GM19438 (cell line): ENCODE results near the gene ACOT2.
"Not testable (repeated sequence)": the region's sequence is repeated elsewhere in the genome, so short reads cannot be mapped to it uniquely, and the experiment has no call there.

Experiments used
- ATAC-seq: cut with Tn5 transposase; IDR thresholded peaks from one replicate; pipeline ENCODE4 v1.9.1; 2021; ENCODE audit warnings: low read depth; ENCODE audit not compliant: unreplicated experiment

ACOT2 gene, protein sequence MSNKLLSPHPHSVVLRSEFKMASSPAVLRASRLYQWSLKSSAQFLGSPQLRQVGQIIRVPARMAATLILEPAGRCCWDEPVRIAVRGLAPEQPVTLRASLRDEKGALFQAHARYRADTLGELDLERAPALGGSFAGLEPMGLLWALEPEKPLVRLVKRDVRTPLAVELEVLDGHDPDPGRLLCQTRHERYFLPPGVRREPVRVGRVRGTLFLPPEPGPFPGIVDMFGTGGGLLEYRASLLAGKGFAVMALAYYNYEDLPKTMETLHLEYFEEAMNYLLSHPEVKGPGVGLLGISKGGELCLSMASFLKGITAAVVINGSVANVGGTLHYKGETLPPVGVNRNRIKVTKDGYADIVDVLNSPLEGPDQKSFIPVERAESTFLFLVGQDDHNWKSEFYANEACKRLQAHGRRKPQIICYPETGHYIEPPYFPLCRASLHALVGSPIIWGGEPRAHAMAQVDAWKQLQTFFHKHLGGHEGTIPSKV

DNA sequence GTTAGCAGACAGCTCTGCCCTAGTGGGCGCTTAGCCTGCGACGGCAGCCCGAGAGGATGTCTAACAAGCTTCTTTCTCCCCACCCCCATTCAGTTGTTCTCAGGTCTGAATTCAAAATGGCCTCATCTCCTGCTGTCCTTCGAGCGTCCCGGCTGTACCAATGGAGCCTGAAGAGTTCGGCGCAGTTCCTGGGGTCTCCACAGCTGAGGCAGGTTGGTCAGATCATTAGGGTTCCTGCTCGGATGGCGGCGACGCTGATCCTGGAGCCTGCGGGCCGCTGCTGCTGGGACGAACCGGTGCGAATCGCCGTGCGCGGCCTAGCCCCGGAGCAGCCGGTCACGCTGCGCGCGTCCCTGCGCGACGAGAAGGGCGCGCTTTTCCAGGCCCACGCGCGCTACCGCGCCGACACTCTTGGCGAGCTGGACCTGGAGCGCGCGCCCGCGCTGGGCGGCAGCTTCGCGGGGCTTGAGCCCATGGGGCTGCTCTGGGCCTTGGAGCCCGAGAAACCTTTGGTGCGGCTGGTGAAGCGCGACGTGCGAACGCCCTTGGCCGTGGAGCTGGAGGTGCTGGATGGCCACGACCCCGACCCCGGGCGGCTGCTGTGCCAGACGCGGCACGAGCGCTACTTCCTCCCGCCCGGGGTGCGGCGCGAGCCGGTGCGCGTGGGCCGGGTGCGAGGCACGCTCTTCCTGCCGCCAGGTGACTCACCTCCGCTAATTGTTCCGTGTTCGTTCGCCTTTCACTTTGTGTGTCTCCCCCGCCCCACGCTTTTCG is at the start of gene ACOT2:
Gene ACOT2, plus strand, starts transcription at position 29 of the 774 bp plus-strand sequence. Its CDS starts 28 bp downstream, at position 57.
- peak; percentile 50 for ATAC-seq

DNA sequence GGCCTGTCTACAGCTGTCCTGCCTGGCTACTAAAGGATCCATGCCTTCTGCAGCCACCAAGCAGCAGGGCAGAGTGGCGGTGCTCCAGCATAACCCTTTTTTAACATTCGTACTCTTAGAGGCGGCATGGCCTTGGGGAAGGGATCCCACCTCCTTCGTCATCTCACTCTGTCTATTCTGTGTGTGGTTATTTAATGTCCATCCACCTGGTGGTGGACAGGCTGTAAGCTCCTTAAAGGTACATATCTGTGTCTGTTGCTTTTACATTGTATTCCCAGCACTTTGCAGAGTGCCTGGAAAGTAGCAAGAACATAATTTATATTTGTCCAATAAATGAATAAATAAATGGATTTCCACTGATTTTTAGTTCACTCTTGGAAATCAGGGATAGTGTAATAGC is 47.8 kb upstream of the ACOT2 start:
- ATAC-seq: no peak

DNA sequence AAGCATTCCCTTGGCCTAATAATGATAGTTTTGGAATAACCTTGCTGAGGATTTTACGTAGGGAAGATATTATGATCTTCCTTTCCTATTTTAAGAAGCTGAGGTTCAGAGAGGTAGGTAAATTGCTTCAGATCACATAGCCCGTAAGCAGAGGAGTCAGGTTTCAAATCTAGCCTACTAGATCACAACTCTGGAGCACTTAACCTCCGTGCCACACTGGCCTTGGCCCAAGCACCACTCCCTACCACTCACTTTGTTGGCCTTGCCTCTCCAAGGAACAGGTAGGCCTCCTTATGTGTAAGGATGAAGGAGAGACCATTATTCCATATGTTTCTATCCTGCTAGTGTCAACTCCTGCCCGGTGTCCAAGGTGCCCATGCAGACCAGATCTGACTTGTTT is 44.5 kb upstream of the ACOT2 start:
- ATAC-seq: no peak

DNA sequence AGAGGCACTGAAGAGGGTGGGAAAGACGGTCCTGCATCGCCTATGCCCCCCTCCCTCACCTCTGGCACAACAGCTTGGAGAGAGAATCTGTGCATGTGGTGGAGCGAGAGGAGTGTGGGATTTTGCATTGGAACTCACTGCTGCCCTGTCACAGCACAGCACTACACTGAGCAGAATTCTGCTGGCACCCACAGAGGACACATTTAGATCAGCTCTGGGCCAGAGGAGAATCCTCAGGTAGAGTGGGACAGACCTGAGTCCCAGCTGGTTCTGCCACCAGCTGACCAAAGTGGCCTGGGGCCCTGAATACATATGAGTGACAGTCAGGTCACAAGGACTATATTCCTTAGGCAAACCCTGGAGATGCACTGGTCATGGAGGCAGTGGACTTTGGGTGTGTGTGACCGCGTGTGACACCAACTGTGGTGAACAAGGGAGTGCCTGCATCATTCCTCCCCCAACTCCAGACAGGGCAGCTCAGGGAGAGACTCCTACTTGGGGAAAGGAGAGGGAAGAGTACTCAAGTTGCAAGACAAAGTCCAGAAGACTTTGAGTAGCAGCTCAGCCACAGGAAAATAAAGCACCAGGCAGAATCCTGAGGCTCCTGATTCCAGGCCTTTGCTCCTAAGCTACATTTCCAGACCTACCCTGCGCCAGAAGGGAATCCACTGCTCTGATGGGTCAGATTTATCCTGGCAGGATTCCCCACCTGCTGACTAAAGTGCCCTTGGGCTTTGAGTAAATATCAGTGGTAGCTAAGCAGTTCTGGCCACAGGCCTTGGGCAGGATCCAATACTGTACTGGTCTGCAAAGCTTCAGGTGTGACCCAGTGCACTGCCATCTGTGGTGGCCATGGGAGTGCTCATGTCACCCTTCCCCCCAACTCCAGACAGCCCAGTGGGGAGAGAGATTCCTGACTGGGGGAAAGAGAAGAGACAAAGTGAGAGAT is 42.7 kb upstream of the ACOT2 start:
- ATAC-seq: no peak

DNA sequence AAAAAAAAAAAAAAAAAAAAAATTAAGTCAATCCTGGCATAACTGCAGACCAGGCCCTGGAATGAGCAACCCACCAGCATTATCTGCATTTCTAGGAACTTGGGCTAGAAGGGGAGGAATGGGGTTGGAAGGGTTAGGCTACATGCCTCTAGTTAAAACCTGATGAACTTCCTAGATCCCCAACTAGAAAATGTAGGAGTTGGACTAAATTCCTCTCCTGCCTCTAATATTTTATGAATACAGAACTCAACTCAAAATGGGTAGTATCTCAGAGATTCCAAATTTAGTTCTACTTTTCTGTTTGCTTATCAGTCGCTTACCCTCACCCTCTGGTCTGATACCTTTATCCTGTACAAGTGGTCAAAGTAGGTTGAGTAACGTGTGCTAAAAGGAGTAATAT is 39.7 kb upstream of the ACOT2 start:
- ATAC-seq: not testable (repeated sequence)

DNA sequence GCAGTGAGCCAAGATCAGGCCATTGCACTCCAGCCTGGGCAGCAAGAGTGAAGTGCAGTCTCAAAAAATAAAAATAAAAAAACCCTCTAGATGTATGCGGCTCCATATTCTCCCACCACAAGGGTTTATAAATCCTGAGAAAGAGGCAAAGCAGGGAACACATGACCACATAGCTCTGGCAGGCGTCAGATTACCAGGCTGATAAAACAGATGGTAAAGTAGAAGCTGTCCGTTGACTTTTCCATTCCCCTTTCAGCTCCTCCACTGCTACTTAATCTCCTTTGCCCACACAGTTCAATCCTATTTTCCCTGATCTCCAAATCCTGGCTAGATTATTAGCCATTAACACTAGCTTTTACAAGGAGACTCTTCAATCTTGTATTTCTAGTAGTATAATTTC is 37.0 kb upstream of the ACOT2 start:
- not testable (repeated sequence) for ATAC-seq

DNA sequence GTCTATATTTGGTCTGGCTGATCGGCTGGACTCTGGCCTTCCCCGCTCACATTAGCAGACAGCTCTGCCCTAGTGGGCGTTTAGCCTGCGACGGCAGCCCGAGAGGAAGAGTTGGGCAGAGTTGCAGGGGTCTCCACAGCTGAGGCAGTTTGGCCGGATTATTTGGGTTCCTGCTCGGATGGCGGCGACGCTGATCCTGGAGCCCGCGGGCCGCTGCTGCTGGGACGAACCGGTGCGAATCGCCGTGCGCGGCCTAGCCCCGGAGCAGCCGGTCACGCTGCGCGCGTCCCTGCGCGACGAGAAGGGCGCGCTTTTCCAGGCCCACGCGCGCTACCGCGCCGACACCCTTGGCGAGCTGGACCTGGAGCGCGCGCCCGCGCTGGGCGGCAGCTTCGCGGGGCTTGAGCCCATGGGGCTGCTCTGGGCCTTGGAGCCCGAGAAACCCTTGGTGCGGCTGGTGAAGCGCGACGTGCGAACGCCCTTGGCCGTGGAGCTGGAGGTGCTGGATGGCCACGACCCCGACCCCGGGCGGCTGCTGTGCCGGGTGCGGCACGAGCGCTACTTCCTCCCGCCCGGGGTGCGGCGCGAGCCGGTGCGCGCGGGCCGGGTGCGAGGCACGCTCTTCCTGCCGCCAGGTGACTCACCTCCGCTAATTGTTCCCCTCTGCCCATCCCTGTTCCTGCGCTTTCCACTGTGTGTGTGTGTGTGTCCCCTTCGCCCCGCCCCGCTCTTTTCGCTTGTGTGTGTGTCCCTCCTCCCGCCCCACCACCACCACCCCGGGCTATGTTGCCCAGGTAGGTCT is 31.6 kb upstream of the ACOT2 start:
- not testable (repeated sequence) for ATAC-seq

DNA sequence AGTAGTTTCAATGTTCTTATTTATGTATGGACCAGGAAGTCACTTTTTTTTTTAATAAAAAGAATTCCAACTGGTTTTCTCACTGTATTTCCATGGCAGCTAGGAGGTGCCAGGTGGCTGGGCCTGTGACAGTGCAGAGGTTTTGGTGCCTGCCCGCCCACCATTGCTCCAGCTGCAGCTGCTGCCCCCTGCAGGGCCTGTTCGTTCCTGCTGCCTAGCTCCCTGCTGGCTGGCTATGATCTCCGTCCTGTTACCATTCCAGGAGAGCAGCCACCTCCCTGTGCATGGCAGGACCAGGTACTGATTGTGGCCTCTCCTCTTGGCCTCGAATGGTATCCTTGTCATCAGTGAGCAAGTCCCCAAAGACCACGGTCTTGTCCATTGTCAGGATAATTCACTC is 30.0 kb upstream of the ACOT2 start:
- ATAC-seq: not testable (repeated sequence)

DNA sequence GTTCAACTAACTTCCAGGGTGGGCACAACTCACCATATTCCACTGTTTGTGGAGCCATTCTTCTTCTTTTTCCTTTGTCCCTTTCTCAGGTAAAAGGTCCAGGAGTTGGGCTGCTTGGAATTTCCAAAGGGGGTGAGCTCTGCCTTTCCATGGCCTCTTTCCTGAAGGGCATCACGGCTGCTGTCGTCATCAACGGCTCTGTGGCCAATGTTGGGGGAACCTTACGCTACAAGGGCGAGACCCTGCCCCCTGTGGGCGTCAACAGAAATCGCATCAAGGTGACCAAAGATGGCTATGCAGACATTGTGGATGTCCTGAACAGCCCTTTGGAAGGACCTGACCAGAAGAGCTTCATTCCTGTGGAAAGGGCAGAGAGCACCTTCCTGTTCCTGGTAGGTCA is 26.1 kb upstream of the ACOT2 start:
- ATAC-seq: not testable (repeated sequence)

DNA sequence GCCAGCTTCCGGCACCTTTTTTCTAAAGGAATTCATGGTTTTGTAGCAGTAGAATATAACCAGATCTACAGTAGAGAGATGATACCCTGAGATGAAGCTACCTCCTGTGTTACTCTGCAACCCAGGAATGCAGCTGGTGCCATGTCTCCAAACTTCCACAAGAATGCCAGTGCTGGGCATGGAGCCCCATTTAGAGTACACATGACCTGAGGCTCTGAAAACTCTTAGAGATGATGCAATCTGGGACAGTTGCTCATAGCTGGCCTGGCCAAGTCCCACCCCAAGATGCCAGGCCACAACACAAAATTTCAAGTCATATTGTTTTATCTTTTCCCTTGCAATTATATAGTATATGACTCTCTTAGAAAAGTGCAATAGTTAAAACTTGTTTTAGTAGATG is 23.7 kb upstream of the ACOT2 start:
- ATAC-seq: not testable (repeated sequence)

DNA sequence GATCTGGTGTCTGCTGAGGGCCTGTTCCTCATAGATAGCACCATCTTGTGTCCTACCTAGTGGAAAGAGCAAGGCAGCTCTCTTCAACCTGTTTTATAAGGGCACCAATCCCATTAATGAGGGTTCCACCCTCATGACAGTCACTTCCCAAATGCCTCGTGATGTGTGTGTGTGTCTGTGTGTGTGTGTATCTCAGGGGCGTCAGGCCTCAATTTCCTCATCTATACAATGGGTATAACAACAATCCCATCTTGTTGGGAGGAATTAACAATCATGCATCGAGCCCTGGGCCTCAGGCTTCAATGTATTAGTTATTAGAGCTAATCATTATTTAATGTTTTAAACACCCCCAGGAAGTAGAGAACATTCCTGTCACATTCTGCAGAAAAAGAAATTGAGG is 19.9 kb upstream of the ACOT2 start:
- ATAC-seq: not testable (repeated sequence)

DNA sequence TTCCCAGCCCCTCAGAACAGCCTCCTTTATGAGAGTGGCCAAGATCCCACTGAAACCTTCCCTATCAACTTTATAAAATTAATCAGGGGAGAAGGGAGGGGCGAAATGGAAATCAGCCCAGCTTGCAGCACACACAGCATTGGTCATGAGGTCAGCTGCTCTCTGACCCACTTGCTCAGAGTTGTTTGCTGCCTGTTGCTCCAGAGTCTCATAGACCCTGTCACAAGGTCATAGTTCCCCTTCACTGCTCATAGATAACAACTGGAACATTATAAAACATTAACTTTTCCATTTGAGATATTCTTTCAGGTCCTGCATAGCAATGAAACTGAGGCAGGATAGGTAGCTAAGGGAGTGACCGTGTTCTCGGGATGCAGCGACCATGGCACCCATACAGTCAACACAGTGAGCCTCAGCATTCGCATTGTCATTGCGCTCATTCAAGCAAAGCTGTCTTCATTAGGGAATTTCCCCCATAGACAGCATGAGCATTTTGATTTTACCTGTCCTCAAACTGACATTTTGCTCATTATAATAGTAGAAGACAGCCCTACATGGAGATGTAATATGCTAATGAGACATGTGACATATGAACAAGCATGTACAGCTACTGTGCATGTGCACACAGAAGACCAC is 19.0 kb upstream of the ACOT2 start:
- not testable (repeated sequence) for ATAC-seq

DNA sequence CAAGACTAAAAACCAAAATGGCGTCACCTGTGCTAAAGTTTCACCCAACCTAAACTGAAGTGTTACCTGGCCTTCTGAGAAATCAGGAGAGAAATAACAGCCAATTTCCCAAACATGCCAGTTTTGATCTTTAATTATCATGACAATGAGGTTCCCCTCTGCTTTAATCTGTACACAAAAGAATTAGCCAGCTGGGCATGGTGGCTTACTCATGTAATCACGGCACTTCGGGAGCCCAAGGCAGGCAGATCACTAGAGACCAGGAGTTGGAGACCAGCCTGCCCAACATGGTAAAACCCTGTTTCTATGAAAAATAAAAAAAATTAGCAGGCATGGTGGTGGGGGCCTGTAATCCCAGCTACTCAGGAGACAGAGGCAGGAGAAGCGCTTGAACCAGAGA is 15.2 kb upstream of the ACOT2 start:
- no peak for ATAC-seq

DNA sequence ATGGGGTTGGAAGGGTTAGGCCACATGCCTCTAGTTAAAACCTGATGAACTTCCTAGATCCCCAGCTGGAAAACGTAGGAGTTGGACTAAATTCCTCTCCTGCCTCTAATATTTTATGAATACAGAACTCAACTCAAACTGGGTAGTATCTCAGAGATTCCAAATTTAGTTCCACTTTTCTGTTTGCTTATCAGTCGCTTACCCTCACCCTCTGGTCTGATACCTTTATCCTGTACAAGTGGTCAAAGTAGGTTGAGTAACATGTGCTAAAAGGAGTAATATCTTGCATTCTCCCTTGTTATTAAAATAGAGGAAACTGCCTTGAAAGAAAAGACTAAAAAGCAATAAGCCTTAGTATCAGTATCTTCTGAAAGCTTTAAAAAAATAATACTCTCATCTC is 11.8 kb upstream of the ACOT2 start:
- ATAC-seq: not testable (repeated sequence)

DNA sequence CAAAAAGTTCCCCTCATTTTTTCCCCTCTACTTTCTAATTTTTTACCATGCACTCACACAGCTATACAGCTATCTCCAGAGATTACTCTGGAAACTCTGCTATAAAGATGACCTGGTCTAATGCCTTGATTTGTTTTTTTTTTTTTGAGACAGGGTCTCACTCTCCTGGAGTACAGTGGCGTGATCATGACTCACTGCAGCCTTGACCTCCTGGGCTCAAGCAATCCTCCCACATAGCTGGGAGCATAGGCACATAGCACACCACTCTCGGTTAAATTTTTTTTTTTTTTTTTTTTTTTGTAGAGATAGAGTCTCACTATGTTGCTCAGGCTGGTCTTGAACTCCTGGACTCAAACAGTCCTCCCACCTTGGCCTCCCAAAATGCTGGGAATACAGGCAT is 10.8 kb upstream of the ACOT2 start:
- not testable (repeated sequence) for ATAC-seq

DNA sequence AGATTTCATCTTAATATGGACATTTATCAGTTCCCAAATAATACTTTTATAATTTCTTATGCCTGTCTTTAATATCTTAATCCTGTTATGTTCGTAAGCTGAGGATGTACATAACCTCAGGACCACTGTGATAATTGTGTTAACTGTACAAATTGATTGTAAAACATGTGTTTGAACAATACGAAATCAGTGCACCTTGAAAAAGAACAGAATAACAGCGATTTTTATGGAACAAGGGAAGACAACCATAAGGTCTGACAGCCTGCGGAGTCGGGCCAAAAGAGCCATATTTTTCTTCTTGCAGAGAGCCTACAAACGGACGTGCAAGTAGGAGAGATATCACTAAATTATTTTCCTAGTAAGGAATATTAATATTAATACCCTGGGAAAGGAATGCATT is 6.8 kb upstream of the ACOT2 start:
- not testable (repeated sequence) for ATAC-seq

DNA sequence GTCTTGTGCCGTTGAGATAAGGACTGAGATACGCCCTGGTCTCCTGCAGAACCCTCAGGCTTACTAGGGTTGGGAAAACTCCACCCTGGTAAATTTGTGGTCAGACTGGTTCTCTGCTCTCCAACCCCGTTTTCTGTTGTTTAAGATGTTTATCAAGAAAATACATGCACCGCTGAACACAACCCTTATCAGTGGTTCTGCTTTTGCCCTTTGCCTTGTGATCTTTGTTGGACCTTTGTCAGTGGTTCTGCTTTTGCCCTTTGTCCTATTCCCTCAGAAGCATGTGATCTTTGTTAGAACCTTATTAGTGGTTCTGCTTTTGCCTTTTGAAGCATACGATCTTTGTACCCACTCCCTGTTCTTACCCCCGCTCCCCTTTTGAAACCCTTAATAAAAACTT is 6.3 kb upstream of the ACOT2 start:
- ATAC-seq: not testable (repeated sequence)

DNA sequence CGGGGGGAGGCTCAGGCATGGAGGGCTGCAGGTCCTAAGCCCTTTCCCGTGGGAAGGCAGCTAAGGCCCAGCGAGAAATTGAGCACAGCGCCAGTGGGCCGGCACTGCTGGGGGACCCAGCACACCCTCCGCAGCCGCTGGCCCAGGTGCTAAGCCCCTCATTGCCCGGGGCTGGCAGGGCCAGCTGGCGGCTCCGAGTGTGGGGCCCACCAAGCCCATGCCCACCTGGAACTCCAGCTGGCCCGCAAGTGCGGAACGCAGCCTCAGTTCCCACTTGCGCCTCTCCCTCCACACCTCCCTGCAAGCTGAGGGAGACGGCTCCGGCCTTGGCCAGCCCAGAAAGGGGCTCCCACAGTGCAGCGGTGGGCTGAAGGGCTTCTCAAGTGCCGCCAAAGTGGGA is 2.6 kb upstream of the ACOT2 start:
- ATAC-seq: not testable (repeated sequence)

DNA sequence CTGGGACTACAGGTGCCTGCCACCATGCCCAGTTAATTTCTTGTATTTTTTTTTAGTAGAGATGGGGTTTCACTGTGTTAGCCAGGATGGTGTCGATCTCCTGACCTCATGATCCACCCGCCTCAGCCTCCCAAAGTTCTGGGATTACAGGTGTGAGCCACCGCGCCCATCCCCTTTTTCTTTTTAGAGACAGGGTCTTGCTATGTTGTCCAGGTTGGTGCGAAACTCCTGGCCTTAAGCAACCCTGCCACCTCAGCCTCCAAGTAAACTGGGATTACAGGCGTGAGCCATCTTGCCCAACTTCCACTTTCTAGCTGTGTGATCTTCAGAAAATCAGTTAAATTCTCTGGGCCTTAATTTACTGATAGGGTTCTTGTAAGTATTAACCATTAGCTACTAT is 2.1 kb upstream of the ACOT2 start:
- ATAC-seq: not testable (repeated sequence)
